H9 (cell line): ENCODE measurements around the gene RAB11B. TPM values are rescaled to one million over a fixed set of nuclear protein-coding genes. Genes with fewer than 3 reads are reported as not detected.

Experiments used
- DNase-seq: peaks from one replicate; pipeline ENCODE4 v3.0.0-alpha.2; 2017
- H2AFZ ChIP-seq: one replicate; pipeline ENCODE4 v1.6.1; 2013; ENCODE audit warnings: mild to moderate bottlenecking, low read length, control low read depth, moderate library complexity
- H2AK5ac ChIP-seq: 2 replicates; pipeline ENCODE4 v1.6.1; 2013; ENCODE audit warnings: low read length, control low read depth, mixed read lengths; ENCODE audit not compliant: insufficient read length
- H2BK120ac ChIP-seq: one replicate; pipeline ENCODE4 v1.6.1; 2013; ENCODE audit warnings: low read depth, mild to moderate bottlenecking, low read length, control low read depth, inconsistent platforms; ENCODE audit not compliant: poor library complexity, severe bottlenecking
- H2BK12ac ChIP-seq: 2 replicates; pipeline ENCODE4 v1.6.1; 2013; ENCODE audit warnings: low read length, control low read depth, mixed read lengths, low read depth; ENCODE audit not compliant: insufficient read length
- H2BK15ac ChIP-seq: 2 replicates; pipeline ENCODE4 v1.6.1; 2013; ENCODE audit warnings: low read depth, low read length, control low read depth
- H2BK20ac ChIP-seq: one replicate; pipeline ENCODE4 v1.6.1; 2013; ENCODE audit warnings: low read depth, mild to moderate bottlenecking, low read length, control low read depth, inconsistent platforms; ENCODE audit not compliant: poor library complexity, severe bottlenecking
- H2BK5ac ChIP-seq: 2 replicates; pipeline ENCODE4 v1.6.1; 2013; ENCODE audit warnings: low read length, control low read depth, mixed read lengths; ENCODE audit not compliant: insufficient read length
- H3K14ac ChIP-seq: 2 replicates; pipeline ENCODE4 v1.6.1; 2013; ENCODE audit warnings: low read length, control low read depth; ENCODE audit not compliant: insufficient read depth
- H3K18ac ChIP-seq: 2 replicates; pipeline ENCODE4 v1.6.1; 2013; ENCODE audit warnings: low read depth, mild to moderate bottlenecking, mixed read lengths, low read length, control low read depth; ENCODE audit not compliant: insufficient read length
- H3K23ac ChIP-seq: 2 replicates; pipeline ENCODE4 v1.6.1; 2013; ENCODE audit warnings: low read length, control low read depth, mixed read lengths, low read depth; ENCODE audit not compliant: insufficient read length
- H3K23me2 ChIP-seq: 2 replicates; pipeline ENCODE4 v1.6.1; 2013; ENCODE audit warnings: low read depth, mild to moderate bottlenecking, mixed read lengths, low read length, control low read depth; ENCODE audit not compliant: insufficient read length, poor library complexity, severe bottlenecking
- H3K27ac ChIP-seq: 2 replicates; pipeline ENCODE4 v1.5.1; 2013; ENCODE audit warnings: low read length, control low read depth, mixed read lengths, low read depth; ENCODE audit not compliant: insufficient read length
- H3K27me3 ChIP-seq: 2 replicates; pipeline ENCODE4 v1.6.1; 2013; ENCODE audit warnings: low read length, control low read depth, inconsistent platforms; ENCODE audit not compliant: insufficient read depth
- H3K4ac ChIP-seq: 2 replicates; pipeline ENCODE4 v1.6.1; 2013; ENCODE audit warnings: low read depth, mild to moderate bottlenecking, control low read depth, inconsistent platforms, low read length, moderate library complexity
- H3K4me1 ChIP-seq: 2 replicates; pipeline ENCODE4 v1.6.1; 2013; ENCODE audit warnings: low read length, control low read depth, inconsistent platforms; ENCODE audit not compliant: insufficient read depth
- H3K4me2 ChIP-seq: 2 replicates; pipeline ENCODE4 v1.6.1; 2013; ENCODE audit warnings: low read length, control low read depth, mixed read lengths; ENCODE audit not compliant: insufficient read length, insufficient read depth
- H3K56ac ChIP-seq: 2 replicates; pipeline ENCODE4 v1.6.1; 2013; ENCODE audit warnings: low read depth, mild to moderate bottlenecking, mixed read lengths, low read length, control low read depth; ENCODE audit not compliant: insufficient read length
- H3K79me1 ChIP-seq: 2 replicates; pipeline ENCODE4 v1.6.1; 2013; ENCODE audit warnings: low read depth, mild to moderate bottlenecking, moderate library complexity, low read length, control low read depth, inconsistent platforms; ENCODE audit not compliant: insufficient read depth, poor library complexity, severe bottlenecking
- H3K79me2 ChIP-seq: 2 replicates; pipeline ENCODE4 v1.6.1; 2013; ENCODE audit warnings: low read length, control low read depth, inconsistent platforms; ENCODE audit not compliant: insufficient read depth
- H3K9ac ChIP-seq: 2 replicates; pipeline ENCODE4 v1.6.1; 2013; ENCODE audit warnings: low read length, control low read depth, mixed read lengths; ENCODE audit not compliant: insufficient read length; ENCODE audit errors: extremely low read depth
- H3K9me3 ChIP-seq: one replicate; pipeline ENCODE4 v1.6.1; 2013; ENCODE audit warnings: low read depth, low read length, inconsistent platforms; ENCODE audit not compliant: control insufficient read depth
- H3T11ph ChIP-seq: one replicate; pipeline ENCODE4 v1.6.1; 2013; ENCODE audit warnings: mild to moderate bottlenecking, low read length, control low read depth, inconsistent platforms
- H4K20me1 ChIP-seq: one replicate; pipeline ENCODE4 v1.6.1; 2013; ENCODE audit not compliant: control insufficient read depth, insufficient read length, insufficient read depth
- H4K5ac ChIP-seq: 2 replicates; pipeline ENCODE4 v1.6.1; 2013; ENCODE audit warnings: low read depth, mild to moderate bottlenecking, mixed read lengths, low read length, control low read depth; ENCODE audit not compliant: insufficient read length
- H4K8ac ChIP-seq: replicated peaks from 2 replicates; pipeline ENCODE4 v1.6.1; 2013; ENCODE audit warnings: low read length, control low read depth, mixed read lengths, low read depth; ENCODE audit not compliant: insufficient read length
- H4K91ac ChIP-seq: 2 replicates; pipeline ENCODE4 v1.6.1; 2013; ENCODE audit warnings: low read depth, mild to moderate bottlenecking, moderate library complexity, mixed read lengths, low read length, control low read depth; ENCODE audit not compliant: insufficient read length
- H3K27ac Mint-ChIP-seq, 3 experiments: 2 replicates in 2 of 3; 3 replicates in 1 of 3; pipeline ENCODE4 v1.8.0; 2020 to 2021; ENCODE audit warnings: mixed read lengths in 3 of 3, mild to moderate bottlenecking in 1 of 3, moderate library complexity in 1 of 3
- H3K27me3 Mint-ChIP-seq: 2 replicates; pipeline ENCODE4 v1.8.0; 2021; ENCODE audit warnings: low read depth, mild to moderate bottlenecking, moderate library complexity, mixed read lengths
- H3K36me3 Mint-ChIP-seq, 3 experiments: 2 replicates in 2 of 3; 3 replicates in 1 of 3; pipeline ENCODE4 v1.8.0; 2020 to 2021; ENCODE audit warnings: low read depth in 3 of 3, mixed read lengths in 3 of 3; ENCODE audit not compliant: insufficient read depth in 1 of 3
- H3K4me1 Mint-ChIP-seq, 2 experiments: 2 replicates each; pipeline ENCODE4 v1.8.0; 2020; ENCODE audit warnings: mixed read lengths in 2 of 2
- H3K4me3 Mint-ChIP-seq, 2 experiments: 2 replicates in 1 of 2; 3 replicates in 1 of 2; pipeline ENCODE4 v1.8.0; 2020 to 2021; ENCODE audit warnings: mild to moderate bottlenecking in 2 of 2, mixed read lengths in 2 of 2, moderate library complexity in 1 of 2
- H3K9me3 Mint-ChIP-seq, 2 experiments: 2 replicates in 1 of 2; 3 replicates in 1 of 2; pipeline ENCODE4 v1.8.0; 2020; ENCODE audit warnings: mild to moderate bottlenecking in 2 of 2, mixed read lengths in 2 of 2, moderate library complexity in 1 of 2
- WGBS: extraction: QIAGEN DNeasy Blood & Tissue Kit; methylation state at CpG from one replicate; pipeline ENCODE4 v1.1.7; 2013; ENCODE audit warnings: missing lambda C conversion rate, low lambda C conversion rate, mixed read lengths; ENCODE audit not compliant: insufficient read length; ENCODE audit errors: extremely low coverage; 5-methylcytosine and 5-hydroxymethylcytosine counted together
- total RNA-seq: library from RNA; stranded (reverse); gene quantifications from 2 replicates; pipeline ENCODE4 v1.2.1, GENCODE V29; 2021
- TF ChIP-seq, protein P1 (sequence below): fragments of 200-600 bp; sonication (generic); conservative IDR thresholded peaks from 3 replicates; pipeline ENCODE4 v1.8.0; 2021; ENCODE audit warnings: antibody characterized with exemption, mild to moderate bottlenecking

The RAB11B gene
- total RNA-seq, 1 experiment from 2014 or later, result 106 TPM

DNA sequence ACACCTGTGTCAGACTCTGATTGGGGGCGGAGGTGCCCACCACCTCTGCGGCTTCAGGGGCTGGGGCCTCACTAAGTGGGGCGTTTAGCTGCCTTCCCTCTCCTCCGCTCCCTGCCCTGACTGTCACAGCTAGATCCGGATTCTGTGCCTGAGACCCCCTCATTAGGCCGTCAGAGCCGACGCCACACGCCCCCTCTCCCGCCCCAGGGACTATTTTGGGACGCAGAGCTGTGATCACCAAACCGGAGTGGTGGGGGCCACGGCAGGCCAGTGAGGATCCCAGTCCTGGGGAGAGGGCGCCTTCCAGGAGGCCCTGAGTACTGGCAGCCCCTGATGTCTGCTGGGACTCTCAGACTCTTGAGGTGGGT lies 47.9 kb upstream of the RAB11B start:
- Histone ChIP-seq H2BK12ac (no peak overlapping the region), H2AFZ (no peak overlapping the region), H3K27me3 (no peaks in the 10 kb centered on the region), H3K23me2 (peaks cover 4% of the 10 kb centered on the region), H4K5ac (no peak overlapping the region), H3K4me2 (peak overlapping the region; percentile 66), H3K23ac (no peak overlapping the region), H2BK15ac (no peak overlapping the region), H3K18ac (no peak overlapping the region), H3K79me2 (no peaks in the 10 kb centered on the region), H2BK120ac (no peak overlapping the region), H3K56ac (no peak overlapping the region), H3K27ac (no peak overlapping the region), H3T11ph (no peak overlapping the region), H3K79me1 (no peaks in the 10 kb centered on the region), H3K4me1 (no peaks in the 10 kb centered on the region; the same call in 1 of the 2 replicates), H2BK5ac (no peak overlapping the region), H4K20me1 (no peaks in the 10 kb centered on the region), H2BK20ac (no peak overlapping the region), H3K4ac (no peak overlapping the region), H3K9ac (no peak overlapping the region), H2AK5ac (no peak overlapping the region), H3K9me3 (no peaks in the 10 kb centered on the region), H4K91ac (no peak overlapping the region), H3K14ac (no peak overlapping the region), H4K8ac (no peak overlapping the region)
- Mint-ChIP-seq H3K9me3 (no peaks in the 10 kb centered on the region), H3K36me3 (peaks cover 0 to 2% (median 0%) of the 10 kb centered on the region in 3 experiments; a peak in 2 of 7 replicates), H3K27me3 (peaks cover 29% of the 10 kb centered on the region), H3K4me3 (peak overlapping the region; percentile 65 to 75), H3K4me1 (peaks cover 11 to 16% of the 10 kb centered on the region in 2 experiments), H3K27ac (no peak overlapping the region)
- no CpG with 5 or more reads among the region's 14 CpGs for WGBS
- TF ChIP-seq, protein P1, sequence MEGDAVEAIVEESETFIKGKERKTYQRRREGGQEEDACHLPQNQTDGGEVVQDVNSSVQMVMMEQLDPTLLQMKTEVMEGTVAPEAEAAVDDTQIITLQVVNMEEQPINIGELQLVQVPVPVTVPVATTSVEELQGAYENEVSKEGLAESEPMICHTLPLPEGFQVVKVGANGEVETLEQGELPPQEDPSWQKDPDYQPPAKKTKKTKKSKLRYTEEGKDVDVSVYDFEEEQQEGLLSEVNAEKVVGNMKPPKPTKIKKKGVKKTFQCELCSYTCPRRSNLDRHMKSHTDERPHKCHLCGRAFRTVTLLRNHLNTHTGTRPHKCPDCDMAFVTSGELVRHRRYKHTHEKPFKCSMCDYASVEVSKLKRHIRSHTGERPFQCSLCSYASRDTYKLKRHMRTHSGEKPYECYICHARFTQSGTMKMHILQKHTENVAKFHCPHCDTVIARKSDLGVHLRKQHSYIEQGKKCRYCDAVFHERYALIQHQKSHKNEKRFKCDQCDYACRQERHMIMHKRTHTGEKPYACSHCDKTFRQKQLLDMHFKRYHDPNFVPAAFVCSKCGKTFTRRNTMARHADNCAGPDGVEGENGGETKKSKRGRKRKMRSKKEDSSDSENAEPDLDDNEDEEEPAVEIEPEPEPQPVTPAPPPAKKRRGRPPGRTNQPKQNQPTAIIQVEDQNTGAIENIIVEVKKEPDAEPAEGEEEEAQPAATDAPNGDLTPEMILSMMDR, result no peak
- DNase-seq, result peak; percentile 35
